SHP77 treated with DMSO at 0.1 percent for 48 hours (cell line): ENCODE measurements around the gene AMTN.
"Not testable (repeated sequence)": the region's sequence is repeated elsewhere in the genome, so short reads cannot be mapped to it uniquely, and the experiment has no call there.

ENCODE experiments used
- DNase-seq: peaks from one replicate; lab custom pipeline; 2025; lab: John Stamatoyannopoulos, UW

Gene AMTN

GRCh38 chr4:70518269-70518668, at the start of gene AMTN:
Gene AMTN, plus strand, starts transcription at chr4:70518569. Its CDS starts 209 bp downstream, at chr4:70518778.
- no peak for DNase-seq

- no peak for DNase-seq
These were observed 46.5 kb upstream of the AMTN start, which contains the start of gene MUC7 for GRCh38 chr4:70471897-70472296. Gene MUC7, plus strand, starts transcription at chr4:70472197. Its CDS starts 1,825 bp downstream, at chr4:70474022.

GRCh38 chr4:70473679-70474078, 44.7 kb upstream of the AMTN start:
- no peak for DNase-seq

GRCh38 chr4:70488748-70489147, 29.6 kb upstream of the AMTN start:
- DNase-seq = no peak

GRCh38 chr4:70496231-70496630, 22.1 kb upstream of the AMTN start:
- DNase-seq = no peak

- not testable (repeated sequence) for DNase-seq
These were observed 16.5 kb upstream of the AMTN start for GRCh38 chr4:70501838-70502237.

- DNase-seq = no peak
These were observed 13.6 kb upstream of the AMTN start for GRCh38 chr4:70504733-70505132.

GRCh38 chr4:70505151-70505748, 13.1 kb upstream of the AMTN start:
- DNase-seq = no peak

GRCh38 chr4:70508801-70509200, 9.6 kb upstream of the AMTN start:
- DNase-seq = no peak

GRCh38 chr4:70511365-70511764, 7.0 kb upstream of the AMTN start:
- no peak for DNase-seq

GRCh38 chr4:70515367-70516250, 2.8 kb upstream of the AMTN start:
- no peak for DNase-seq

GRCh38 chr4:70518716-70519115, 347 bp downstream of the AMTN start:
- DNase-seq = no peak

- DNase-seq = no peak
These were observed 4.3 kb downstream of the AMTN start for GRCh38 chr4:70522626-70523025.

- DNase-seq = no peak
These were observed 12.6 kb downstream of the AMTN start for GRCh38 chr4:70530997-70531396.

- no peak for DNase-seq
These were observed 13.6 kb downstream of the AMTN start for GRCh38 chr4:70531981-70532380.

GRCh38 chr4:70533211-70533610, 14.8 kb downstream of the AMTN start:
- no peak for DNase-seq

- DNase-seq = no peak
These were observed 15.4 kb downstream of the AMTN start for GRCh38 chr4:70533791-70534190.

GRCh38 chr4:70534886-70535285, 16.5 kb downstream of the AMTN start:
- DNase-seq = not testable (repeated sequence)

GRCh38 chr4:70538869-70539268, 20.5 kb downstream of the AMTN start:
- DNase-seq = no peak

- no peak for DNase-seq
These were observed 26.0 kb downstream of the AMTN start for GRCh38 chr4:70544279-70544868.

- DNase-seq = no peak
These were observed 38.5 kb downstream of the AMTN start for GRCh38 chr4:70556856-70557255.

GRCh38 chr4:70559211-70559830, 41.0 kb downstream of the AMTN start:
- DNase-seq = no peak

- DNase-seq = no peak
These were observed 41.6 kb downstream of the AMTN start for GRCh38 chr4:70559924-70560323.
